ENCODE results near the gene NUDT14.
A peak's percentile ranks its signal among the peaks of the same experiment; 100 is the strongest.

The NUDT14 gene

DNA sequence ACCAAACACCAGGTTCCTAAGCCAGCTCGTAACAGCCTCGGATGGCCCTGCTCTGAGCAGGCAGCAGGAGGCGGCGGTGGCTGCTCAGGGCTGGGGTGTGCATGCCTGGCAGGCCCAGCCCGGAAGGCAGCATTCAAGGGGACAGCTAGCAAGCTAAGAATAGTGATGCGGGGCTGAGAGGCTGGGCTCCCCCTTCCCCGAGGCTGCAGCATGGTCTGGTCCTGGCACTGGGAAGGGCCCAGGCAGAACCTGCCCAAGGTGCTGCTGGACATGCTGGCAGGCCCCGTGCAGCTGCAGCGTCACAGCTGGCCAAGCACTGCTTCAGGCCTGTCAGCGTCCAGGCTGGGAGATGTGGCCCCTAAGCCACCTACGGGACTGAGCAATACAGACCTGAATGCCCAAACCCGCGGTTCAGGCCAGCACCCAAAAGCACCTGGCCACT is 26.4 kb upstream of the NUDT14 start:
- H4K20me1 ChIP-seq: peaks cover 66% of the 10 kb centered on the region
- H3K9me3 ChIP-seq: no peaks in the 10 kb centered on the region
- H3K4me3 ChIP-seq: no peak overlapping the region
- H3K27me3 ChIP-seq: no peaks in the 10 kb centered on the region
- H3K4me2 ChIP-seq: peak overlapping the region; percentile 19
- peaks cover 95% of the 10 kb centered on the region for H3K4me1 ChIP-seq
- H3K36me3 ChIP-seq: peaks cover 32% of the 10 kb centered on the region
- no peak overlapping the region for H3K27ac ChIP-seq
- no peak for TF ChIP-seq Cebpa-rat (IDR thresholded peaks at IDR 0.05)
- H3K9ac ChIP-seq: no peak overlapping the region

DNA sequence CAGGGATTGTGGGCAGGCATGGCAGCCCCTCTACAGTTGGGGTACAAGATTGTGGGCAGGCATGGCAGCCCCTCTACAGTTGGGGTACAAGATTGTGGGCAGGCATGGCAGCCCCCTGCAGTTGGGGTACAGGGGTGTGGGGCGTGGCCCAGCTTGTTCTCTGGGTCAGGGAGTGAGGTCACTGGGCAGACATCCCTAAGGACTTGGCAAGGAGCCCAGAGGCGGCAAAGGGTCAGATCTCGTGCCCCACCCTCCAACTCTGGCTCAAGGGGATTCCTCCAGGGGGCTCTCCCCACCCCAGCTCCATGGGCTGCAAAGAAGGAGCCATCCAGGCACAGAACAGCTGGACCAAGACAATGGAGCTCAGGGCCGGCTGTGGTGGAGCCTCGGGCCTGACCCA is 25.8 kb upstream of the NUDT14 start:
- Histone ChIP-seq H3K9me3 (no peaks in the 10 kb centered on the region), H4K20me1 (peaks cover 66% of the 10 kb centered on the region), H3K36me3 (peaks cover 28% of the 10 kb centered on the region), H3K9ac (no peak overlapping the region), H3K27ac (no peak overlapping the region), H3K4me2 (peak overlapping the region; percentile 19), H3K4me3 (no peak overlapping the region), H3K4me1 (peaks cover 95% of the 10 kb centered on the region), H3K27me3 (no peaks in the 10 kb centered on the region)
- TF ChIP-seq Cebpa-rat (IDR thresholded peaks at IDR 0.05): no peak

- no peak for TF ChIP-seq Cebpa-rat (IDR thresholded peaks at IDR 0.05)
- Histone ChIP-seq H4K20me1 (peaks cover 57% of the 10 kb centered on the region), H3K27ac (peak overlapping the region; percentile 58; the same call in 1 of the 2 replicates), H3K36me3 (peaks cover 16% of the 10 kb centered on the region), H3K4me3 (no peak overlapping the region), H3K9me3 (no peaks in the 10 kb centered on the region), H3K27me3 (no peaks in the 10 kb centered on the region), H3K4me2 (peak overlapping the region; percentile 99), H3K4me1 (peaks cover 95% of the 10 kb centered on the region), H3K9ac (peak overlapping the region; percentile 41; the same call in 1 of the 2 replicates)
These were observed 24.6 kb upstream of the NUDT14 start for GRCh38 chr14:105205673-105206208.

GRCh38 chr14:105204931-105205672 is 24.0 kb upstream of the NUDT14 start:
- no peaks in the 10 kb centered on the region for H3K27me3 ChIP-seq
- H3K9me3 ChIP-seq: no peaks in the 10 kb centered on the region
- H3K36me3 ChIP-seq: peaks cover 11% of the 10 kb centered on the region
- H3K9ac ChIP-seq: peak overlapping the region; percentile 41; the same call in 1 of the 2 replicates
- no peak for TF ChIP-seq Cebpa-rat (IDR thresholded peaks at IDR 0.05)
- peak overlapping the region; percentile 58; the same call in 1 of the 2 replicates for H3K27ac ChIP-seq
- H3K4me2 ChIP-seq: peak overlapping the region; percentile 99
- H4K20me1 ChIP-seq: peaks cover 57% of the 10 kb centered on the region
- no peak overlapping the region for H3K4me3 ChIP-seq
- H3K4me1 ChIP-seq: peaks cover 98% of the 10 kb centered on the region

GRCh38 chr14:105204206-105204930 is 23.3 kb upstream of the NUDT14 start:
- H3K27ac ChIP-seq: no peak overlapping the region
- no peaks in the 10 kb centered on the region for H3K9me3 ChIP-seq
- peaks cover 98% of the 10 kb centered on the region for H3K4me1 ChIP-seq
- H3K4me2 ChIP-seq: peak overlapping the region; percentile 99
- peaks cover 56% of the 10 kb centered on the region for H4K20me1 ChIP-seq
- H3K9ac ChIP-seq: no peak overlapping the region
- peaks cover 4% of the 10 kb centered on the region for H3K36me3 ChIP-seq
- H3K27me3 ChIP-seq: no peaks in the 10 kb centered on the region
- H3K4me3 ChIP-seq: no peak overlapping the region
- TF ChIP-seq Cebpa-rat (IDR thresholded peaks at IDR 0.05): no peak

DNA sequence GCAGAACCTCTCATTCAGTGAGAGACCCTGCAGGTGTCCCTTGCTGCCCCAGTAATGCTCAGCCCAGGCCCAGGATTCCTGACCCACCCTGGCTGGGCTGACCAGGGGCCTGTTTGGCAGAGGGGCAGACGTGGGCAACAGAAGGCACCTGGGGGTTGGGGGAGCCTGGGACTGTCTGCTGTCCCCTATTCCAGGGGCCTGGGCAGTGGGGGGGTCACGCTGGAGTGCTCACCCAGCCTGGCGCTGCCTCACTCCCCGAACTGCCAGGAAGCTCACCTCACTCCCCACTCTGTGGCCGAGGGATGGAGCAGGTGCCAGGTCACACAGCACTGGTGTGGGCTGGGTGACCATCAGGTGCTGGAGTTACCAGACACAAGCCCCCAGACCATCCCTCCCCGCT is 22.6 kb upstream of the NUDT14 start:
- peak overlapping the region; percentile 99 for H3K4me2 ChIP-seq

GRCh38 chr14:105203057-105203531 is 22.0 kb upstream of the NUDT14 start:
- Histone ChIP-seq H3K4me2 (peak overlapping the region; percentile 99), H3K4me3 (no peak overlapping the region)
- no peak for TF ChIP-seq Cebpa-rat (IDR thresholded peaks at IDR 0.05)

More for the DNA sequence above, 22.6 kb upstream of the NUDT14 start:
- 0 out of 2 replicates have a peak overlapping the region, but pooled peaks have one; percentile 24 for H3K9ac ChIP-seq
- H3K36me3 ChIP-seq: no peaks in the 10 kb centered on the region
- H3K4me3 ChIP-seq: no peak overlapping the region
- TF ChIP-seq Cebpa-rat (IDR thresholded peaks at IDR 0.05): no peak
- no peak overlapping the region for H3K27ac ChIP-seq
- no peaks in the 10 kb centered on the region for H3K9me3 ChIP-seq
- peaks cover 50% of the 10 kb centered on the region for H4K20me1 ChIP-seq
- peaks cover 98% of the 10 kb centered on the region for H3K4me1 ChIP-seq
- H3K27me3 ChIP-seq: no peaks in the 10 kb centered on the region

GRCh38 chr14:105201925-105202513 is 20.9 kb upstream of the NUDT14 start:
- Histone ChIP-seq H3K9ac (peak overlapping the region; percentile 46), H3K27ac (peak overlapping the region; percentile 65), H3K27me3 (no peaks in the 10 kb centered on the region), H3K9me3 (no peaks in the 10 kb centered on the region), H3K4me1 (peaks cover 100% of the 10 kb centered on the region), H3K36me3 (no peaks in the 10 kb centered on the region), H4K20me1 (peaks cover 43% of the 10 kb centered on the region), H3K4me2 (peak overlapping the region; percentile 99), H3K4me3 (peak overlapping the region; percentile 50)
- TF ChIP-seq Cebpa-rat (IDR thresholded peaks at IDR 0.05): no peak

More at GRCh38 chr14:105203057-105203531, 22.0 kb upstream of the NUDT14 start:
- peaks cover 50% of the 10 kb centered on the region for H4K20me1 ChIP-seq
- no peak overlapping the region for H3K9ac ChIP-seq
- no peaks in the 10 kb centered on the region for H3K36me3 ChIP-seq
- peaks cover 98% of the 10 kb centered on the region for H3K4me1 ChIP-seq
- no peaks in the 10 kb centered on the region for H3K9me3 ChIP-seq
- H3K27me3 ChIP-seq: no peaks in the 10 kb centered on the region
- peak overlapping the region; percentile 65; the same call in 1 of the 2 replicates for H3K27ac ChIP-seq

DNA sequence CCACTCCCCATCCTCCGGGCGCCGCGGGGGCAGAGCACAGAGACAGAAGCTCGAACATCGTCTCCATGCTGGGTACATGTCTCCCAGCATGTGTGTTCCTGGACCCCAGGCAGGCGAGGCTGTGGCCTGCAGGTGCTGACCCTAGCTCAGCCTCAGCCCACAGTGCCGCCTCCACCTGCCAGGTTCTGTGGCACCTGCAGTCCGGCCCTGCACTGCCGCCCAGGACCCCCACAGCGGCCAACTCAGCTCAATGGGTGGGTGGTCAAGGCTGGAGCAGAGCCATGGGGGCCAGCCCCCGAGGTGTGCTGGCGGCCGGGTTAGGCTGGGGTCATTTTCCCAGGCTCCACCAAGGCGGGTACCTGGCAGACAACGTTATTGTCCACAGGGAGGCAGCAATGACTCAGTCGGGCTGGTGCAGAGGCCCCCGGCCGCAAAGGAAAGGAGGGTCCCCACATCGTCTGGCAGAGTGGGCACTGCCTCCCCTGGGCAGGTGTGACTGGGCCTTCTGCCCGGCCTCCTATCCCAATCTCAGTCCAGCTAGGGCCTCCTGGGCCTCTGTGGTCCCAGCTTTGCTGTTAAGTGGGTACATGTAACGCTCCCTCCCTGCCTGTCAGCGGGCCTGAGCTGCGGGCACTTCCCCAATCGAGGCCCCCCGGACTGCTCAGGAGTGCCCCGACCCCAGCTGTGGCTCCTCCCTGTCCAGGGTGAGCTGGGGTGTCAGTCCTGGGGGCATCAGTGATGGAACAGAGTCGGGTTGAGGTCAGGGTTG is 20.2 kb upstream of the NUDT14 start:
- Histone ChIP-seq H3K4me3 (peak overlapping the region; percentile 50), H3K9me3 (no peaks in the 10 kb centered on the region), H3K4me1 (peaks cover 100% of the 10 kb centered on the region), H4K20me1 (peaks cover 38% of the 10 kb centered on the region), H3K36me3 (no peaks in the 10 kb centered on the region), H3K27ac (peak overlapping the region; percentile 65), H3K9ac (peak overlapping the region; percentile 46), H3K27me3 (no peaks in the 10 kb centered on the region), H3K4me2 (peak overlapping the region; percentile 99)
- TF ChIP-seq Cebpa-rat (IDR thresholded peaks at IDR 0.05): no peak

Data from BLaER1 (cell line).